ENCODE measurements around the gene EGLN1.

DNA sequence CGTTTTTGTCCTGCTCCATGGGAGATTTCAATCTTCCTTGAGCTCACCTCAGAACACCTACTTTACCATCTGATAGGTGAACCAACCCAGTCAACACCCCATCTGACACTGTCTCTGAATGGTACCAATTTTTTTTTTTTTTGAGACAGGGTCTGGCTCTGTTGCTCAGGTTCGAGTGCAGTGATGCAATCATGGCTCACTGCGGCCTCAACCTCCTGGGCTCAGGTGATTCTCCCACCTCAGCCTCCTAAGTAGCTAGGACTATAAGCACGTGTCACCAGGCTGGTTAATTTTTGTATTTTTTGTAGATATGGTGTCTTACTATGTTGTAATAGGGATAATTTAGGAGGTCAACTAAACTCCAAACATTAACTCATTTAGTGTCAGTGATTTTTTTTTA, 47.7 kb downstream of the EGLN1 start:
- no peak for TF ChIP-seq SMC3 (IDR thresholded peaks at IDR 0.05; ENCODE audit: low read depth, low read length)
- TF ChIP-seq, protein P1, sequence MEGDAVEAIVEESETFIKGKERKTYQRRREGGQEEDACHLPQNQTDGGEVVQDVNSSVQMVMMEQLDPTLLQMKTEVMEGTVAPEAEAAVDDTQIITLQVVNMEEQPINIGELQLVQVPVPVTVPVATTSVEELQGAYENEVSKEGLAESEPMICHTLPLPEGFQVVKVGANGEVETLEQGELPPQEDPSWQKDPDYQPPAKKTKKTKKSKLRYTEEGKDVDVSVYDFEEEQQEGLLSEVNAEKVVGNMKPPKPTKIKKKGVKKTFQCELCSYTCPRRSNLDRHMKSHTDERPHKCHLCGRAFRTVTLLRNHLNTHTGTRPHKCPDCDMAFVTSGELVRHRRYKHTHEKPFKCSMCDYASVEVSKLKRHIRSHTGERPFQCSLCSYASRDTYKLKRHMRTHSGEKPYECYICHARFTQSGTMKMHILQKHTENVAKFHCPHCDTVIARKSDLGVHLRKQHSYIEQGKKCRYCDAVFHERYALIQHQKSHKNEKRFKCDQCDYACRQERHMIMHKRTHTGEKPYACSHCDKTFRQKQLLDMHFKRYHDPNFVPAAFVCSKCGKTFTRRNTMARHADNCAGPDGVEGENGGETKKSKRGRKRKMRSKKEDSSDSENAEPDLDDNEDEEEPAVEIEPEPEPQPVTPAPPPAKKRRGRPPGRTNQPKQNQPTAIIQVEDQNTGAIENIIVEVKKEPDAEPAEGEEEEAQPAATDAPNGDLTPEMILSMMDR (IDR thresholded peaks at IDR 0.05): no peak

All from SK-N-SH (cell line).